Right lobe of liver (tissue), 4 donors: ENCODE measurements around the gene EXOC3.

Experiments used
- CTCF ChIP-seq, 4 donors: fragments of 200-600 bp in 3 of 4; fragments of 450-650 bp in 1 of 4; IDR thresholded peaks; one replicate each; pipeline versions ENCODE4 v1.5.1 to v1.8.0; 2016 to 2022; ENCODE audit warnings: antibody characterized with exemption in 4 of 4, mild to moderate bottlenecking in 2 of 4
- POLR2A ChIP-seq: fragments of 450-650 bp; IDR thresholded peaks from one replicate; pipeline ENCODE4 v1.6.1; 2017; ENCODE audit warnings: antibody characterized with exemption, mild to moderate bottlenecking
- donor health status: DM: no; HTN: no; CAD: no.
- donor health status: DM: no; HTN: no; CAD: no.
- donor health status: DM: no; HTN: yes; CAD: no.

- no peak for TF ChIP-seq POLR2A
- no peak for TF ChIP-seq CTCF (IDR thresholded peaks at IDR 0.05)
Measured at GRCh38 chr5:417301-418161, 25.4 kb upstream of the EXOC3 start.
